ENCODE results near the gene PSMD12. TPM values are rescaled to one million over a fixed set of nuclear protein-coding genes. Genes with fewer than 3 reads are reported as not detected.

The PSMD12 gene
- total and polyA plus RNA-seq, 2 donors (not counting 1 experiment from before 2014, with no cell fraction given) = 21.3 to 66.2 TPM

DNA sequence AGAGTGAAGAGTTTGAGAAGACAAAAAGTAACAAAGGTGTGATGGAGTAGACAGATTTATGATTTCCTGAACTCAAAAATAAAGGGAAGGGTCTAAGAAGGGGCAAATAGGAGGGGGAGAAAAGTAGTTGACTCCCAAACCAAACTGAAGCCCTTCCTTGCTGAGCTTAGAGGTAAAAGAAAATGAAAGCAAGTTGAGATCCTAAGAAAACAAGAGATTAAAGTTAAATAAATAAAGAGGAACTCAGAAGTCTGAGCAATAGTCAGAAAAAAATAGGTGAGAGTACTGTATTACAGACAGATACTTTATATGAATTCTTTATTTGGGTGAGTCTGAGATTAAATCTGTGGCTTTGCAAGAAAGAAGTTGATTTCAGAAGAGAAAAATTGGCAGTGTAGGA is 3.3 kb upstream of the PSMD12 start:
- Histone ChIP-seq H4K20me1 (ENCODE audit: control insufficient read depth, extremely low read depth, insufficient read depth, low read length) (no peaks in the 10 kb centered on the region), H2AFZ (ENCODE audit: low read length) (no peak overlapping the region), H3K4me2 (ENCODE audit: extremely low read depth, insufficient read depth, low read length) (no peak overlapping the region), H3K27me3 (ENCODE audit: control insufficient read depth, insufficient read depth, low read length) (no peaks in the 10 kb centered on the region), H3K36me3 (ENCODE audit: control insufficient read depth, insufficient read depth, low read length) (no peaks in the 10 kb centered on the region), H3K4me3 (replicated peaks in 1 of 4; ENCODE audit: control extremely low read depth in 1 of 4, insufficient read depth in 1 of 4, low read depth in 3 of 4, low read length in 4 of 4) (no peak overlapping the region), H3K4me1 (ENCODE audit: control insufficient read depth, extremely low read depth, insufficient read depth, low read length) (peaks cover 8% of the 10 kb centered on the region), H3K9me3 (ENCODE audit: control insufficient read depth, insufficient read depth, low read depth, low read length) (no peaks in the 10 kb centered on the region), H3K27ac (ENCODE audit: insufficient read depth, low read length) (no peak overlapping the region), H3K79me2 (ENCODE audit: control insufficient read depth, insufficient read depth, low read length) (peaks cover 17% of the 10 kb centered on the region), H3K9ac (ENCODE audit: insufficient read depth, low read length) (no peak overlapping the region)
- DNase-seq (ENCODE audit: low read depth in 2 of 2) = no peak
- TF ChIP-seq EZH2 (IDR thresholded peaks at IDR 0.05; ENCODE audit: low read length, missing control alignments) (no peak), CTCF (conservative IDR thresholded peaks at IDR 0.05 in 1 of 2, IDR thresholded peaks at IDR 0.05 in 1 of 2; ENCODE audit: low read depth in 1 of 2, low read length in 2 of 2) (no peak)

DNA sequence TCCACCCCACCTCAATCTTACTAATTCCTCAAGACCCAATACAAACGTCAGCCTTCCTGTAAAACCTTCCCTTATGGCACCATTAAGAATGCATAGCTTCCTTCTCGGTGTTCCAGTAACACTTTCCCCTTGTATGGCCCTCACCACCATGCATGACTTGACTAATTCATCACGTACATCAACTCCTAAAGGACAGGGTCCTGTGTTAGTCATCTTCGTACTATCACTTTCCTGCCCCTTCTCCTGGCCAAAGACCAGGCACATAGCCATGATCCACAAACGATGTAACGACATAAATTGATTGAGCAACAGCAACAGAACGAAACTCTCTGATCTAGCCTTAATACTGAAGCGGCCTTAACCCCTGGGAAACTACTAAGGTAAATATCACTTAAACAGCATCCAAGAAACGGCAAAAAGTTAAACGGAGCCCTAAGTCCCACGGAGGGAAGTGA is 612 bp downstream of the PSMD12 start:
- Histone ChIP-seq H2AFZ (ENCODE audit: low read length) (no peak overlapping the region), H3K27me3 (ENCODE audit: control insufficient read depth, insufficient read depth, low read length) (no peaks in the 10 kb centered on the region), H3K79me2 (ENCODE audit: control insufficient read depth, insufficient read depth, low read length) (peaks cover 56% of the 10 kb centered on the region), H3K4me2 (ENCODE audit: extremely low read depth, insufficient read depth, low read length) (peak overlapping the region; percentile 92), H3K27ac (ENCODE audit: insufficient read depth, low read length) (peak overlapping the region; percentile 99), H3K36me3 (ENCODE audit: control insufficient read depth, insufficient read depth, low read length) (no peaks in the 10 kb centered on the region), H3K4me3 (replicated peaks in 1 of 4; ENCODE audit: control extremely low read depth in 1 of 4, insufficient read depth in 1 of 4, low read depth in 3 of 4, low read length in 4 of 4) (peak overlapping the region; percentile 94 to 100 (median 98)), H3K9ac (ENCODE audit: insufficient read depth, low read length) (peak overlapping the region; percentile 100), H3K9me3 (ENCODE audit: control insufficient read depth, insufficient read depth, low read depth, low read length) (no peaks in the 10 kb centered on the region), H4K20me1 (ENCODE audit: control insufficient read depth, extremely low read depth, insufficient read depth, low read length) (no peaks in the 10 kb centered on the region), H3K4me1 (ENCODE audit: control insufficient read depth, extremely low read depth, insufficient read depth, low read length) (peaks cover 12% of the 10 kb centered on the region)
- TF ChIP-seq CTCF (conservative IDR thresholded peaks at IDR 0.05 in 1 of 2, IDR thresholded peaks at IDR 0.05 in 1 of 2; ENCODE audit: low read depth in 1 of 2, low read length in 2 of 2) = no peak
- no peak for TF ChIP-seq EZH2 (IDR thresholded peaks at IDR 0.05; ENCODE audit: low read length, missing control alignments)
- DNase-seq (ENCODE audit: low read depth in 2 of 2) = peak; percentile 71 to 80

DNA sequence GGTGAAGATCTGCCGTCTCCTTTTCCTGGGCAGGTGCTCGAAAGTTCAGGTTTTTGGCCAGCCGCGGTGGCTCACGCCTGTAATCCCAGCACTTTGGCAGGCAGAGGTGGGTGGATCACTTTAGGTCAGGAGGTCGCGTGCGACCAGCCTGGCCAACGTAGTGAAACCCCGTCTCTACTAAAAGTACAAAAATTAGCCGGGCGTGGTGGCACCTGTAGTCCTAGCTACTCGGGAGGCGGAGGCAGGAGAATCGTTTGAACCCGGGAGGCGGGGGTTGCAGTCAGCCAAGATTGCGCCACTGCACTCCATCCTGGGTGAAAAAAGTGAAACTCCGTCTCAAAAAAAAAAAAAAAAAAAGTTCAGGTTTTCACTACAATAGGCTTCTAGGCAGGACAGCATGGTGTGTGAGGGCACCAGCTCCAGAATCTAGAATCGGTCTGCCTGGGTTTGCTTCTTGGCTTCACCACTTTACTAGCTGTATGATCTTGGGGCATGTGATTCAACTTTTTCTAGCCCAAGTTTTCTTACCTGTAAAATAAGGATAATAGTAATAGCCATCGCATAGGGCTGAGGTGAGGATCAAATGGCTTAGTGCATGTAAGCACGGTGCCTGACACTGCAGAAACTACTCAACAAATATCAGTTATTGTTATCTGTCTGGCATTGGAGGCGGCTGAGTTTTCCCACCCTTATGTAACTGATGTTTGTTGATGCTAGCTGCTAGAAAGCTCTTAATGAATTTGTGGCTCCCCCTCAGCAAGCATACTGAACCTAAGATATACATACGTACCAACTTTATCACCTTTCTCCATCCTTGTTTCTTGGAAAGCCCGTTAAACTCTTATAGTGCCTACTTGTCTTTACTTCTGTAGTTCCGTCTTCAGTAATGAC is 1.3 kb downstream of the PSMD12 start:
- peaks cover 12% of the 10 kb centered on the region for H3K4me1 ChIP-seq (ENCODE audit: control insufficient read depth, extremely low read depth, insufficient read depth, low read length)
- no peak for TF ChIP-seq EZH2 (IDR thresholded peaks at IDR 0.05; ENCODE audit: low read length, missing control alignments)
- TF ChIP-seq CTCF (conservative IDR thresholded peaks at IDR 0.05 in 1 of 2, IDR thresholded peaks at IDR 0.05 in 1 of 2; ENCODE audit: low read depth in 1 of 2, low read length in 2 of 2) = no peak
- H3K9me3 ChIP-seq (ENCODE audit: control insufficient read depth, insufficient read depth, low read depth, low read length) = no peaks in the 10 kb centered on the region
- peak overlapping the region; percentile 94 to 100 (median 98) for H3K4me3 ChIP-seq (replicated peaks in 1 of 4; ENCODE audit: control extremely low read depth in 1 of 4, insufficient read depth in 1 of 4, low read depth in 3 of 4, low read length in 4 of 4)
- no peak for DNase-seq (ENCODE audit: low read depth in 2 of 2)
- H4K20me1 ChIP-seq (ENCODE audit: control insufficient read depth, extremely low read depth, insufficient read depth, low read length) = no peaks in the 10 kb centered on the region
- H3K79me2 ChIP-seq (ENCODE audit: control insufficient read depth, insufficient read depth, low read length) = peaks cover 63% of the 10 kb centered on the region
- H3K36me3 ChIP-seq (ENCODE audit: control insufficient read depth, insufficient read depth, low read length) = no peaks in the 10 kb centered on the region
- H3K27ac ChIP-seq (ENCODE audit: insufficient read depth, low read length) = peak overlapping the region; percentile 99
- peak overlapping the region; percentile 92 for H3K4me2 ChIP-seq (ENCODE audit: extremely low read depth, insufficient read depth, low read length)
- no peaks in the 10 kb centered on the region for H3K27me3 ChIP-seq (ENCODE audit: control insufficient read depth, insufficient read depth, low read length)
- H3K9ac ChIP-seq (ENCODE audit: insufficient read depth, low read length) = peak overlapping the region; percentile 100
- H2AFZ ChIP-seq (ENCODE audit: low read length) = no peak overlapping the region

Measured in fibroblast of lung (primary cell).